ENCODE results near the gene PTPRN2.

- no peak for TF ChIP-seq CTCF (IDR thresholded peaks at IDR 0.05; ENCODE audit: control extremely low read depth in 1 of 3, insufficient read depth in 1 of 3, low read depth in 1 of 3, low read length in 3 of 3)
- no peak for TF ChIP-seq TBP (IDR thresholded peaks at IDR 0.05; ENCODE audit: low read depth, low read length)
- TF ChIP-seq TAF7 (optimal IDR thresholded peaks at IDR 0.05; ENCODE audit: borderline replicate concordance, low read depth, low read length): no peak
- TF ChIP-seq POLR2AphosphoS5 (IDR thresholded peaks at IDR 0.05; ENCODE audit: low read depth, low read length): no peak
- TF ChIP-seq POLR2A (IDR thresholded peaks at IDR 0.05; ENCODE audit: control extremely low read depth in 1 of 2, low read depth in 2 of 2, low read length in 2 of 2): no peak
- no peak for TF ChIP-seq EP300 (IDR thresholded peaks at IDR 0.05; ENCODE audit: borderline replicate concordance in 1 of 2, low read depth in 2 of 2, low read length in 2 of 2)
- no peak for TF ChIP-seq EZH2 (IDR thresholded peaks at IDR 0.05; ENCODE audit: low read depth, low read length, severe bottlenecking)
- TF ChIP-seq TCF12 (IDR thresholded peaks at IDR 0.05; ENCODE audit: low read depth, low read length): no peak
- TF ChIP-seq RFX5 (IDR thresholded peaks at IDR 0.05; ENCODE audit: borderline replicate concordance, low read depth, low read length): no peak
- no peak for TF ChIP-seq CBX8 (IDR thresholded peaks at IDR 0.05; ENCODE audit: borderline replicate concordance, low read depth, low read length)
- TF ChIP-seq RAD21 (IDR thresholded peaks at IDR 0.05 in 1 of 2, conservative IDR thresholded peaks at IDR 0.05 in 1 of 2; ENCODE audit: low read depth in 2 of 2, low read length in 2 of 2): no peak
Measured at GRCh38 chr7:157575777-157576176, 1011.8 kb downstream of the PTPRN2 start.

Data from H1 (cell line).